ENCODE results near the gene CD300LB. TPM values are rescaled to one million over a fixed set of nuclear protein-coding genes. Genes with fewer than 3 reads are reported as not detected.

CD300LB gene
- total RNA-seq, 1 experiment from 2014 or later: not detected

- DNase-seq (ENCODE audit: low spot score): no peak
- no TSS peak for BruUV-seq (replicated peaks)
- ChIA-PET CTCF (no interaction called here), POLR2A (ENCODE audit: low non-redundant PET) (no interaction called here)
- Histone ChIP-seq H3K4me1 (ENCODE audit: insufficient read depth, low read length, poor library complexity, severe bottlenecking) (no peaks in the 10 kb centered on the region), H3K9me3 (ENCODE audit: low read depth, low read length, poor library complexity, severe bottlenecking) (no peaks in the 10 kb centered on the region), H3K4me3 (ENCODE audit: low read depth, low read length, poor library complexity, severe bottlenecking) (no peak overlapping the region), H3K27ac (ENCODE audit: low read depth, low read length, poor library complexity, severe bottlenecking) (no peak overlapping the region), H3K36me3 (ENCODE audit: insufficient read depth, low read length, poor library complexity, severe bottlenecking) (no peaks in the 10 kb centered on the region), H3K27me3 (replicated peaks; ENCODE audit: insufficient read depth, low read depth, low read length, poor library complexity) (peaks cover 3% of the 10 kb centered on the region)
- TF ChIP-seq EZH2 (IDR thresholded peaks at IDR 0.05; ENCODE audit: borderline replicate concordance, low read depth, low read length, poor library complexity, severe bottlenecking) (no peak), CTCF (conservative IDR thresholded peaks at IDR 0.05; ENCODE audit: low read depth, low read length) (no peak)
- intact Hi-C loops (cut with micrococcal nuclease; ENCODE audit: unreplicated experiment): no loop called here
Measured at GRCh38 chr17:74497471-74497870, 33.8 kb downstream of the CD300LB start.

GRCh38 chr17:74493331-74493833, 37.9 kb downstream of the CD300LB start:
- no peak overlapping the region for H3K4me3 ChIP-seq (ENCODE audit: low read depth, low read length, poor library complexity, severe bottlenecking)

GRCh38 chr17:74491626-74492025, 39.6 kb downstream of the CD300LB start:
- CTCF ChIA-PET: interaction anchor here (1.1 kb wide), 1 partner anchor 121 kb away, joined by 3 read pairs; no protein-coding TSS in a partner anchor

More at GRCh38 chr17:74493331-74493833, 37.9 kb downstream of the CD300LB start:
- Histone ChIP-seq H3K27me3 (replicated peaks; ENCODE audit: insufficient read depth, low read depth, low read length, poor library complexity) (peaks cover 11% of the 10 kb centered on the region), H3K9me3 (ENCODE audit: low read depth, low read length, poor library complexity, severe bottlenecking) (no peaks in the 10 kb centered on the region), H3K4me1 (ENCODE audit: insufficient read depth, low read length, poor library complexity, severe bottlenecking) (no peaks in the 10 kb centered on the region), H3K36me3 (ENCODE audit: insufficient read depth, low read length, poor library complexity, severe bottlenecking) (no peaks in the 10 kb centered on the region), H3K27ac (ENCODE audit: low read depth, low read length, poor library complexity, severe bottlenecking) (no peak overlapping the region)
- ChIA-PET POLR2A (ENCODE audit: low non-redundant PET) (no interaction called here), CTCF (no interaction called here)
- intact Hi-C loops (cut with micrococcal nuclease; ENCODE audit: unreplicated experiment): loop anchor here (1.0 to 2.0 kb wide), 3 partner anchors 114 to 193 kb away; no protein-coding TSS in a partner anchor
- DNase-seq (ENCODE audit: low spot score): peak; percentile 70
- BruUV-seq (replicated peaks): no TSS peak
- TF ChIP-seq EZH2 (IDR thresholded peaks at IDR 0.05; ENCODE audit: borderline replicate concordance, low read depth, low read length, poor library complexity, severe bottlenecking): no peak
- peak; percentile 85 for TF ChIP-seq CTCF (conservative IDR thresholded peaks at IDR 0.05; ENCODE audit: low read depth, low read length)

More at GRCh38 chr17:74491626-74492025, 39.6 kb downstream of the CD300LB start:
- TF ChIP-seq EZH2 (IDR thresholded peaks at IDR 0.05; ENCODE audit: borderline replicate concordance, low read depth, low read length, poor library complexity, severe bottlenecking): no peak
- no peak for TF ChIP-seq CTCF (conservative IDR thresholded peaks at IDR 0.05; ENCODE audit: low read depth, low read length)
- Histone ChIP-seq H3K27ac (ENCODE audit: low read depth, low read length, poor library complexity, severe bottlenecking) (no peak overlapping the region), H3K4me3 (ENCODE audit: low read depth, low read length, poor library complexity, severe bottlenecking) (no peak overlapping the region), H3K36me3 (ENCODE audit: insufficient read depth, low read length, poor library complexity, severe bottlenecking) (no peaks in the 10 kb centered on the region), H3K4me1 (ENCODE audit: insufficient read depth, low read length, poor library complexity, severe bottlenecking) (no peaks in the 10 kb centered on the region), H3K27me3 (replicated peaks; ENCODE audit: insufficient read depth, low read depth, low read length, poor library complexity) (peaks cover 11% of the 10 kb centered on the region), H3K9me3 (ENCODE audit: low read depth, low read length, poor library complexity, severe bottlenecking) (no peaks in the 10 kb centered on the region)
- no peak for DNase-seq (ENCODE audit: low spot score)
- BruUV-seq (replicated peaks): no TSS peak
- POLR2A ChIA-PET (ENCODE audit: low non-redundant PET): no interaction called here
- intact Hi-C loops (cut with micrococcal nuclease; ENCODE audit: unreplicated experiment): loop anchor here (2.0 kb wide), 2 partner anchors 123 to 191 kb away; no protein-coding TSS in a partner anchor

Data from A673 (cell line).